ENCODE results near the gene HOMER3. TPM values are rescaled to one million over a fixed set of nuclear protein-coding genes. Genes with fewer than 3 reads are reported as not detected.

Gene HOMER3
- total RNA-seq, 1 donor from 2014 or later = 50.6 TPM

DNA sequence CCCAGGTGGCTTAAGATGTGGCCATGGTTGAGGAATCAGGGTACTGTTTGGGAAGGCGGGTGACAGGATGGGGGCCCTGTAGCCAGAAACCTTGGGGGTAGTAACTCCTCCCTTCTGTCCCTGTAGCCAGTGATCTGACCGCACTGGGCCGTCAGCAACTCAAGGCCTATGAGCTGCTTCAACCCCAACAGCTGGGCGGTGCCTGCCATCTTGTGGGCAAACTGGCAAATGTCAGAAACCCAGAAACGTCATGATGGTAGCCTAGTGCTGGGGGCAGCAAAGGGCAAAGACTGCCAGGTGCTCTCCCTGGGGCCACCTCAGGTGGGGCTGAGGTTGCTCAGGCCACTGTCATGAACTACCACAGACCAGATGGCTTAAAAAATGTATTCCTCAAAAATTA is 25.4 kb downstream of the HOMER3 start:
- no peak for DNase-seq (ENCODE audit: low spot score)
- Mint-ChIP-seq H3K4me3 (ENCODE audit: unreplicated experiment) (no peak overlapping the region), H3K27ac (ENCODE audit: unreplicated experiment) (peak overlapping the region; percentile 41), H3K36me3 (ENCODE audit: low read depth) (peaks cover 11% of the 10 kb centered on the region), H3K9me3 (ENCODE audit: low read depth) (no peaks in the 10 kb centered on the region), H3K4me1 (ENCODE audit: low read depth) (peaks cover 33% of the 10 kb centered on the region), H3K27me3 (ENCODE audit: low read depth) (no peaks in the 10 kb centered on the region)
- TF ChIP-seq, protein P1, sequence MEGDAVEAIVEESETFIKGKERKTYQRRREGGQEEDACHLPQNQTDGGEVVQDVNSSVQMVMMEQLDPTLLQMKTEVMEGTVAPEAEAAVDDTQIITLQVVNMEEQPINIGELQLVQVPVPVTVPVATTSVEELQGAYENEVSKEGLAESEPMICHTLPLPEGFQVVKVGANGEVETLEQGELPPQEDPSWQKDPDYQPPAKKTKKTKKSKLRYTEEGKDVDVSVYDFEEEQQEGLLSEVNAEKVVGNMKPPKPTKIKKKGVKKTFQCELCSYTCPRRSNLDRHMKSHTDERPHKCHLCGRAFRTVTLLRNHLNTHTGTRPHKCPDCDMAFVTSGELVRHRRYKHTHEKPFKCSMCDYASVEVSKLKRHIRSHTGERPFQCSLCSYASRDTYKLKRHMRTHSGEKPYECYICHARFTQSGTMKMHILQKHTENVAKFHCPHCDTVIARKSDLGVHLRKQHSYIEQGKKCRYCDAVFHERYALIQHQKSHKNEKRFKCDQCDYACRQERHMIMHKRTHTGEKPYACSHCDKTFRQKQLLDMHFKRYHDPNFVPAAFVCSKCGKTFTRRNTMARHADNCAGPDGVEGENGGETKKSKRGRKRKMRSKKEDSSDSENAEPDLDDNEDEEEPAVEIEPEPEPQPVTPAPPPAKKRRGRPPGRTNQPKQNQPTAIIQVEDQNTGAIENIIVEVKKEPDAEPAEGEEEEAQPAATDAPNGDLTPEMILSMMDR (IDR thresholded peaks at IDR 0.05) = peak; percentile 61

DNA sequence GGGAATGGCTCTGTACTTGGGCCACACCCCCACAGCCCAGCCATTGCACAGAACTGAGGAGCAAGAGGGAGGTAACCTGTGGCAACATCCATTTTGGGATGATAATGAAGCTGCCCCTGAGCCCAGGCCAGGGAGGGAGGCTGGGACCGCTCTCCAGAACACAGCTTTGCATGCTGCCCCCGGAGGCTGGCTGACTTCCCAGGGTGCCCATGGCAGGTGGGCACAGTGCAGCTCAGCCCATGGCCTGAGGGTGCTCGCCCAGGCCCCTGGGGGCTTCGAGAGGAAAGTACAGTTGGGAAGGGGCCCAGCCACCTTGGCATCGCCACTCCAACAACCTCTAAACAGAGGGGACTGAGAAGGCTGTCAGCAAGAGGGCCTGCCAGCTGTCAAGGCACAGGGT is 27.6 kb downstream of the HOMER3 start:
- Mint-ChIP-seq H3K36me3 (ENCODE audit: low read depth) (peaks cover 14% of the 10 kb centered on the region), H3K27ac (ENCODE audit: unreplicated experiment) (no peak overlapping the region), H3K4me3 (ENCODE audit: unreplicated experiment) (no peak overlapping the region), H3K9me3 (ENCODE audit: low read depth) (no peaks in the 10 kb centered on the region), H3K27me3 (ENCODE audit: low read depth) (no peaks in the 10 kb centered on the region), H3K4me1 (ENCODE audit: low read depth) (peaks cover 18% of the 10 kb centered on the region)
- TF ChIP-seq, protein P1 (IDR thresholded peaks at IDR 0.05) = no peak
- no peak for DNase-seq (ENCODE audit: low spot score)

DNA sequence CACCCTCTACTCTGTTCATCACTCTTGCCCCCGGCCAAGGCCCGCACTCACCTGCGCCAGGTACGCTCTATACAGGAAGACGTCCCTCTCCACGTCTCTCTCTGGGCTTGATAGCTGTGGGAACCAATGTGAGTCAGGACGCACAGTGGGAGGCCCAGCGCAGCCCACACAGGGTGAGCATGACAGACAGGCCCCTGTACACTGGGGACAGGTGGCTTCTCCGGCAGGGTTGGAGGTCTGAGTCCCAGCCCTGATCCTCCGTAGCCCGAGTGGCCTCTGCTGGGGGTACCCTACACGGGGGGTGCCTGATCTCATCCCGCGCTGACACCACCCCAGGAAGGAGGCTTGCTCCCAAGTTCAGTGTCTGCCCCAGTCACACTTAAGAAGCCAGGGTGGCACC is 28.1 kb downstream of the HOMER3 start:
- Mint-ChIP-seq H3K9me3 (ENCODE audit: low read depth) (no peaks in the 10 kb centered on the region), H3K27ac (ENCODE audit: unreplicated experiment) (no peak overlapping the region), H3K27me3 (ENCODE audit: low read depth) (no peaks in the 10 kb centered on the region), H3K4me1 (ENCODE audit: low read depth) (peaks cover 13% of the 10 kb centered on the region), H3K4me3 (ENCODE audit: unreplicated experiment) (no peak overlapping the region), H3K36me3 (ENCODE audit: low read depth) (peaks cover 14% of the 10 kb centered on the region)
- TF ChIP-seq, protein P1 (IDR thresholded peaks at IDR 0.05) = no peak
- no peak for DNase-seq (ENCODE audit: low spot score)

GRCh38 chr19:18910801-18911436 is 30.1 kb downstream of the HOMER3 start:
- H3K9me3 Mint-ChIP-seq (ENCODE audit: low read depth) = no peaks in the 10 kb centered on the region
- no peaks in the 10 kb centered on the region for H3K27me3 Mint-ChIP-seq (ENCODE audit: low read depth)
- peaks cover 15% of the 10 kb centered on the region for H3K36me3 Mint-ChIP-seq (ENCODE audit: low read depth)
- DNase-seq (ENCODE audit: low spot score) = no peak
- TF ChIP-seq, protein P1 (IDR thresholded peaks at IDR 0.05) = no peak
- H3K4me3 Mint-ChIP-seq (ENCODE audit: unreplicated experiment) = no peak overlapping the region
- H3K4me1 Mint-ChIP-seq (ENCODE audit: low read depth) = peaks cover 3% of the 10 kb centered on the region
- H3K27ac Mint-ChIP-seq (ENCODE audit: unreplicated experiment) = no peak overlapping the region

GRCh38 chr19:18910010-18910409 is 31.0 kb downstream of the HOMER3 start:
- TF ChIP-seq, protein P1 (IDR thresholded peaks at IDR 0.05) = no peak
- Mint-ChIP-seq H3K4me1 (ENCODE audit: low read depth) (no peaks in the 10 kb centered on the region), H3K9me3 (ENCODE audit: low read depth) (no peaks in the 10 kb centered on the region), H3K27me3 (ENCODE audit: low read depth) (no peaks in the 10 kb centered on the region), H3K4me3 (ENCODE audit: unreplicated experiment) (no peak overlapping the region), H3K36me3 (ENCODE audit: low read depth) (peaks cover 19% of the 10 kb centered on the region), H3K27ac (ENCODE audit: unreplicated experiment) (no peak overlapping the region)
- DNase-seq (ENCODE audit: low spot score) = no peak
